ENCODE results near the gene ESR1. TPM values are rescaled to one million over a fixed set of nuclear protein-coding genes. Genes with fewer than 3 reads are reported as not detected.

ESR1 gene
- total RNA-seq, 6 experiments from 2014 or later: 1.6 to 59.9 (median 18.6) TPM

DNA sequence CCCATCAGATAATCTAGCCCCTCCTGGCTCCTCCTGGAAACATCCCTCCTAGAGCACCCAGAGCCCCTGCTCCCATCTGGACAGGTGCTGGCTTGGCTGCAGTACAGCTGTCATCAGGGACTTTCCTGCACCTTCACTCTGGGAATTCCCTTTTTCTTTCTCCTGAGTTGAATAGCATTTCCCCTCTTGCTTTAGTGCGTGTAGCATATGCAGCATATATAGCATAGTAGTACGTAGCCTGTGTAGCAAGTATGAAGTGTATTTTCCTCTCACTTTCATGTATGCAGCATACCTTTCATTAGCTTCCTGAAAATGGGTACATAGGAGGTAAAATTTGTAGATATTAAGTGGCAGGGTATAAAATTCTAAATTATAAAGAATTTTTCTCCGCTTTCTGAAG lies 352.9 kb downstream of the ESR1 start:
- DNase-seq (no peak), ATAC-seq (peak in 1 of 4 donors; percentile 54)
- H3K27ac ChIP-seq: no peak overlapping the region
- H3K27me3 ChIP-seq: no peaks in the 10 kb centered on the region
- TF ChIP-seq, protein P1, sequence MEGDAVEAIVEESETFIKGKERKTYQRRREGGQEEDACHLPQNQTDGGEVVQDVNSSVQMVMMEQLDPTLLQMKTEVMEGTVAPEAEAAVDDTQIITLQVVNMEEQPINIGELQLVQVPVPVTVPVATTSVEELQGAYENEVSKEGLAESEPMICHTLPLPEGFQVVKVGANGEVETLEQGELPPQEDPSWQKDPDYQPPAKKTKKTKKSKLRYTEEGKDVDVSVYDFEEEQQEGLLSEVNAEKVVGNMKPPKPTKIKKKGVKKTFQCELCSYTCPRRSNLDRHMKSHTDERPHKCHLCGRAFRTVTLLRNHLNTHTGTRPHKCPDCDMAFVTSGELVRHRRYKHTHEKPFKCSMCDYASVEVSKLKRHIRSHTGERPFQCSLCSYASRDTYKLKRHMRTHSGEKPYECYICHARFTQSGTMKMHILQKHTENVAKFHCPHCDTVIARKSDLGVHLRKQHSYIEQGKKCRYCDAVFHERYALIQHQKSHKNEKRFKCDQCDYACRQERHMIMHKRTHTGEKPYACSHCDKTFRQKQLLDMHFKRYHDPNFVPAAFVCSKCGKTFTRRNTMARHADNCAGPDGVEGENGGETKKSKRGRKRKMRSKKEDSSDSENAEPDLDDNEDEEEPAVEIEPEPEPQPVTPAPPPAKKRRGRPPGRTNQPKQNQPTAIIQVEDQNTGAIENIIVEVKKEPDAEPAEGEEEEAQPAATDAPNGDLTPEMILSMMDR (IDR thresholded peaks at IDR 0.05): no peak
- TF ChIP-seq POLR2A (IDR thresholded peaks at IDR 0.05): no peak
- no peaks in the 10 kb centered on the region for H3K9me3 ChIP-seq
- H3K4me3 ChIP-seq: no peak overlapping the region
- intact Hi-C loops (cut with DNase I): no loop called here
- H3K36me3 ChIP-seq: peaks cover 0 to 16% (median 9%) of the 10 kb centered on the region in 4 donors
- no peaks in the 10 kb centered on the region for H3K4me1 ChIP-seq
- WGBS (ENCODE audit: insufficient coverage, low coverage, low lambda C conversion rate, missing lambda C conversion rate): 93% methylated on average over 3 of the region's 3 CpGs

DNA sequence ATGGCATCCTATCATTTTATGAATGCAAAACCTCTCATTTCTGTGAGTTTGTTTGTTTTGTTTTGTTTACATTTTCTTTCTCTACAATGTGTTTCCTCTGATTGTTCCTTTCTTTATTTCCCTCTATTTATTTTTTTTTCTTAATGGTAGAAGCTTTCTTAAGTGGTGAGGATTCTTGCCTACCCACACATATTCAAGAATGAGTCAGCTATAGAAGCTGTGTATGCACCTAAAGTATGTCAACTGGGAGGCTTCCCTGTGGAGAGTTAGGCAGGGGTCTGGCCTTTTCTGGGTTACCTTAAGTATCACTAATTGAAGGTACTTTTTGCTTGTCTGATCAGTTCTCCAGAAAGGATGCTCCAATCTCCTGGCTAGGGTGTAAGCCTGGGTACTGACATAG lies 354.0 kb downstream of the ESR1 start:
- intact Hi-C loops (cut with DNase I): no loop called here

DNA sequence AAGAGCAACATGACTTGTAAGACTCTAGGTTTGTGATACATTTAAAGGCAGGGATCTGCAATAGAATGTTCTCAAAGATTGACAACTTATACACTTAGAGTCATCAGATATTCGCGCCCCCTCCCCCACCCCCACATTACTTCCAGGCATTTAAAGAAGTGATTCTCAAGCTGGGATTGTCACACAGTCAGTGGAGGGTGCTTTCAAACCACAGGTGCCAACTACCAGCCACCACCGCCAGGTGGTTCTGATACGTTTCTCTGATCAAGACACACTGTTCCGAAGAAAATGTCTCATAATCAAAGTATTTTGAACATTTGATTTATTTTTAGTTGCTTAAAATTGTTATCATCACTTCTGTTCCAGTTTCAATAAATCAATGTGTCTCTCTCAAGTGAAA lies 357.5 kb downstream of the ESR1 start:
- intact Hi-C loops (cut with DNase I): no loop called here
- H3K27ac ChIP-seq: no peak overlapping the region
- H3K4me1 ChIP-seq: no peaks in the 10 kb centered on the region
- ATAC-seq (no peak), DNase-seq (no peak)
- no peak for TF ChIP-seq POLR2A (IDR thresholded peaks at IDR 0.05)
- TF ChIP-seq, protein P1 (IDR thresholded peaks at IDR 0.05): no peak
- peaks cover 0 to 8% (median 3%) of the 10 kb centered on the region in 4 donors for H3K36me3 ChIP-seq
- H3K4me3 ChIP-seq: no peak overlapping the region
- WGBS (ENCODE audit: insufficient coverage, low coverage, low lambda C conversion rate, missing lambda C conversion rate): 88% methylated on average over 1 of the region's 5 CpGs
- no peaks in the 10 kb centered on the region for H3K27me3 ChIP-seq
- no peaks in the 10 kb centered on the region for H3K9me3 ChIP-seq

More for the DNA sequence above, 354.0 kb downstream of the ESR1 start:
- no peak for DNase-seq
- peaks cover 0 to 13% (median 5%) of the 10 kb centered on the region in 4 donors for H3K36me3 ChIP-seq
- H3K4me3 ChIP-seq: no peak overlapping the region
- H3K27me3 ChIP-seq: no peaks in the 10 kb centered on the region
- TF ChIP-seq, protein P1 (IDR thresholded peaks at IDR 0.05): no peak
- no peak for TF ChIP-seq POLR2A (IDR thresholded peaks at IDR 0.05)
- H3K27ac ChIP-seq: no peak overlapping the region
- ATAC-seq: no peak
- no peaks in the 10 kb centered on the region for H3K9me3 ChIP-seq
- no peaks in the 10 kb centered on the region for H3K4me1 ChIP-seq

DNA sequence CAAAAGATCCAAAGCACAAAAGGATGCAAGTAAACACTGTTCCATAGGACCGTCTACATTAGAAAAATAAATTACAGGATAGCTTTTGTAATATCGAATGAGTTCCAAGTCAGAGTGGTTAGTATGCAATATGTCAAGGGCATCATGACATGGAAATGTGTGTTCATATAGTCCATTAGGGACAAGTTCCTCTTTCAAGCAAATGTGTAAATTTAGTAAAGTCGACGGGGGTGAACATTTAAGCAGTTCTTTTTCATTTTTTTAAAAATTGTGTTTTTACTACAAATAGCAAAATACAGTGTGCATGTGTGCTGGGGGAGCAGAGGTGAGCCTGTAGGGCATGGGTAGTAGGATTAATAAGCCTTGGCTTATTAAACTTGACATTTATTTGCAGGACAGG lies 359.0 kb downstream of the ESR1 start:
- WGBS (ENCODE audit: insufficient coverage, low coverage, low lambda C conversion rate, missing lambda C conversion rate): 67% methylated on average over 4 of the region's 4 CpGs
- Histone ChIP-seq H3K9me3 (no peaks in the 10 kb centered on the region), H3K36me3 (peaks cover 0 to 8% (median 3%) of the 10 kb centered on the region in 4 donors), H3K27me3 (no peaks in the 10 kb centered on the region), H3K27ac (no peak overlapping the region), H3K4me3 (no peak overlapping the region), H3K4me1 (no peaks in the 10 kb centered on the region)
- no peak for TF ChIP-seq POLR2A (IDR thresholded peaks at IDR 0.05)
- TF ChIP-seq, protein P1 (IDR thresholded peaks at IDR 0.05): no peak
- ATAC-seq: no peak
- intact Hi-C loops (cut with DNase I): no loop called here
- no peak for DNase-seq

DNA sequence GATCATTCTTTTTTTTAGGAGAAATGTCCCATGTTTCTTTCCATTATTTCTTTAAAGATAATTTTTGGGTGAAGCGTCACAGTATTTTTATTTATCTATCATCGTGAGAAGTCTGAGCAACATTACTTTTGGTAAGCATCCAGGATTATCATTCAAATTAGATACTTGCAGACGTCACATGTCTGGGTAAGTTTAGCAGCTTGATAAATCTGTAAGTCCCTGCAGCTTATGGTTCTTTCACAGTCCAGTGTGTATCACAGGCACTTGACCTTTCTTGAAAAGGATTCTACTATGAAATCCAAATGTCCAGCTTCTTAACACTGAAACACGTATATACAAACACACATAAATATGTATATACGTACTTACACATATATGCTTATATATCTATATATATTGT lies 359.4 kb downstream of the ESR1 start:
- Histone ChIP-seq H3K27ac (no peak overlapping the region), H3K4me3 (no peak overlapping the region), H3K9me3 (no peaks in the 10 kb centered on the region), H3K36me3 (peaks cover 0 to 8% (median 3%) of the 10 kb centered on the region in 4 donors), H3K4me1 (no peaks in the 10 kb centered on the region), H3K27me3 (no peaks in the 10 kb centered on the region)
- TF ChIP-seq POLR2A (IDR thresholded peaks at IDR 0.05): no peak
- TF ChIP-seq, protein P1 (IDR thresholded peaks at IDR 0.05): no peak
- DNase-seq (no peak), ATAC-seq (no peak)
- 86% methylated on average over 5 of the region's 5 CpGs for WGBS (ENCODE audit: insufficient coverage, low coverage, low lambda C conversion rate, missing lambda C conversion rate)
- intact Hi-C loops (cut with DNase I): no loop called here

Measured in right lobe of liver (tissue), 6 donors.